Right kidney (tissue), 9 donors: Measurements from ENCODE around the gene RGS4.

ENCODE experiments used
- DNase-seq: peaks from one replicate; pipeline ENCODE4 v3.0.0-alpha.2; 2016
- long read RNA-seq, 8 donors: transcript quantifications; one replicate each; lab custom pipeline, GENCODE V29; 2026

RGS4 gene
- long read RNA-seq, donor 1: 0 reads
- long read RNA-seq, donor 2: 0 reads
- long read RNA-seq, donor 3: 0 reads
- long read RNA-seq, donor 4: 0 reads
- long read RNA-seq, donor 5, partial matches to known transcripts: 0 of 1 reads
- long read RNA-seq, donor 5, other reads (novel, unspliced or antisense): 0 of 1 reads
- long read RNA-seq, donor 6, partial matches to known transcripts: 0 of 1 reads
- long read RNA-seq, donor 6, other reads (novel, unspliced or antisense): 0 of 1 reads
- long read RNA-seq, donor 7, partial matches to known transcripts: 0 of 2 reads
- long read RNA-seq, donor 7, other reads (novel, unspliced or antisense): 0 of 2 reads
- long read RNA-seq, donor 8, partial matches to known transcripts: 0 of 1 reads
- long read RNA-seq, donor 8, other reads (novel, unspliced or antisense): 0 of 1 reads

GRCh38 chr1:163069142-163069541 lies at the start of gene RGS4:
TSS of gene RGS4 (plus strand) at chr1:163069361. CDS start at chr1:163069485, 124 bp downstream.
- peak; percentile 37 for DNase-seq

GRCh38 chr1:163022129-163022528 lies 47.0 kb upstream of the RGS4 start:
- no peak for DNase-seq

GRCh38 chr1:163027610-163028009 lies 41.6 kb upstream of the RGS4 start:
- DNase-seq: no peak

- DNase-seq: no peak
Observed at GRCh38 chr1:163029901-163030300, 39.3 kb upstream of the RGS4 start.

GRCh38 chr1:163035446-163036249 lies 33.5 kb upstream of the RGS4 start:
- DNase-seq: no peak

- DNase-seq: no peak
Observed at GRCh38 chr1:163036671-163037070, 32.5 kb upstream of the RGS4 start.

GRCh38 chr1:163038928-163039706 lies 30.0 kb upstream of the RGS4 start:
- DNase-seq: no peak

- no peak for DNase-seq
Observed at GRCh38 chr1:163039707-163040093, 29.5 kb upstream of the RGS4 start.

GRCh38 chr1:163046071-163046470 lies 23.1 kb upstream of the RGS4 start:
- DNase-seq: no peak

- DNase-seq: no peak
Observed at GRCh38 chr1:163047951-163048659, 21.1 kb upstream of the RGS4 start.

- DNase-seq: no peak
Observed at GRCh38 chr1:163048869-163049268, 20.3 kb upstream of the RGS4 start.

GRCh38 chr1:163049296-163049695 lies 19.9 kb upstream of the RGS4 start:
- no peak for DNase-seq

GRCh38 chr1:163050496-163050895 lies 18.7 kb upstream of the RGS4 start:
- DNase-seq: no peak

- peak; percentile 32 for DNase-seq
Observed at GRCh38 chr1:163054181-163054591, 15.0 kb upstream of the RGS4 start.

- DNase-seq: no peak
Observed at GRCh38 chr1:163055005-163055404, 14.2 kb upstream of the RGS4 start.

- no peak for DNase-seq
Observed at GRCh38 chr1:163055531-163055930, 13.6 kb upstream of the RGS4 start.

GRCh38 chr1:163056831-163057230 lies 12.3 kb upstream of the RGS4 start:
- no peak for DNase-seq

GRCh38 chr1:163060343-163061007 lies 8.7 kb upstream of the RGS4 start:
- DNase-seq: no peak

GRCh38 chr1:163063143-163063542 lies 6.0 kb upstream of the RGS4 start:
- no peak for DNase-seq

GRCh38 chr1:163063610-163064009 lies 5.6 kb upstream of the RGS4 start:
- no peak for DNase-seq

GRCh38 chr1:163066168-163066567 lies 3.0 kb upstream of the RGS4 start:
- DNase-seq: no peak

- no peak for DNase-seq
Observed at GRCh38 chr1:163066686-163067085, 2.5 kb upstream of the RGS4 start.
